ENCODE measurements around the gene NELFCD.

NELFCD gene

GRCh38 chr20:58994390-58995159, 13.5 kb downstream of the NELFCD start:
- no peak for DNase-seq

GRCh38 chr20:58995461-58996225, 14.6 kb downstream of the NELFCD start:
- no peak for DNase-seq

GRCh38 chr20:58996226-58996611, 15.2 kb downstream of the NELFCD start:
- DNase-seq: no peak

- no peak for DNase-seq
Observed at GRCh38 chr20:58997141-58997770, 16.2 kb downstream of the NELFCD start.

- DNase-seq: no peak
Observed at GRCh38 chr20:58998656-58999055, 17.6 kb downstream of the NELFCD start.

GRCh38 chr20:59000326-59000725, 19.3 kb downstream of the NELFCD start:
- no peak for DNase-seq

- DNase-seq: no peak
Observed at GRCh38 chr20:59001068-59001448, 20.0 kb downstream of the NELFCD start.

GRCh38 chr20:59001449-59002171, 20.6 kb downstream of the NELFCD start:
- DNase-seq: no peak

- DNase-seq: no peak
Observed at GRCh38 chr20:59002388-59002787, 21.3 kb downstream of the NELFCD start.

GRCh38 chr20:59002874-59003399, 21.9 kb downstream of the NELFCD start:
- DNase-seq: no peak

- no peak for DNase-seq
Observed at GRCh38 chr20:59003836-59004492, 22.9 kb downstream of the NELFCD start.

- DNase-seq: peak in 4 of 5 donors; percentile 43 to 59 (median 50)
Observed at GRCh38 chr20:59004493-59004762, 23.4 kb downstream of the NELFCD start.

GRCh38 chr20:59004763-59005522, 23.9 kb downstream of the NELFCD start:
- DNase-seq: peak in 3 of 5 donors; percentile 22 to 49 (median 35)

GRCh38 chr20:59005523-59006166, 24.6 kb downstream of the NELFCD start:
- no peak for DNase-seq

GRCh38 chr20:59006167-59006863, 25.3 kb downstream of the NELFCD start:
- no peak for DNase-seq

- peak in 2 of 5 donors; percentile 41 to 45 for DNase-seq
Observed at GRCh38 chr20:59006864-59007664, 26.0 kb downstream of the NELFCD start, which contains the start of gene CTSZ. TSS of gene CTSZ (minus strand) at chr20:59007254. CDS start at chr20:59007128, 126 bp downstream.

- DNase-seq: no peak
Observed at GRCh38 chr20:59007665-59008511, 26.8 kb downstream of the NELFCD start.

GRCh38 chr20:59008715-59009336, 27.8 kb downstream of the NELFCD start:
- no peak for DNase-seq

All from T-helper 1 cell (primary cell).